DOHH2 (cell line): ENCODE measurements around the gene TJP1.

Source experiments
- EZH2phosphoT487 ChIP-seq: fragments of 200-600 bp; sonication (generic); IDR thresholded peaks from 2 replicates; pipeline ENCODE4 v1.6.1; 2017; ENCODE audit warnings: borderline replicate concordance, mild to moderate bottlenecking, antibody characterized with exemption, low read length, moderate library complexity, mixed read lengths
- TF ChIP-seq, protein P1 (sequence below): fragments of 200-600 bp; sonication (generic); IDR thresholded peaks from one replicate; pipeline ENCODE4 v1.5.1; 2014; ENCODE audit warnings: antibody characterized with exemption, mild to moderate bottlenecking, low read depth, low read length; ENCODE audit not compliant: poor library complexity, severe bottlenecking

DNA sequence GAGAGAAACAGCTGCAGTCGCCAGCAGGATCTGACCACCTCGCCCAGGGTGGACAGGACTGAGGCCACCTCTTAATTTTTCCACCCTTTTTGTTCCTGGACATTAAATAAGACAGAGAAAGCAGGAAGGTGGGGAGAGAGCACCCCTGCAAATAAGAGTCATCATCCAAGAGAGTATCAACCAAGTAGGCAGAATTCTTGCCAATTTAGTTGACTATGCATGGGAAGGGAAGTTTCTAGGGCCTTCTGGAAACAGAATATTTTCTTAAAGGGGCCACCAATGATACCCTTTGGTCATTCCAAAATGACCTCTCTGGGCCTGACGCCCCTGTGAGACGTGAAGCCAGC, 136.2 kb downstream of the TJP1 start:
- TF ChIP-seq, protein P1, sequence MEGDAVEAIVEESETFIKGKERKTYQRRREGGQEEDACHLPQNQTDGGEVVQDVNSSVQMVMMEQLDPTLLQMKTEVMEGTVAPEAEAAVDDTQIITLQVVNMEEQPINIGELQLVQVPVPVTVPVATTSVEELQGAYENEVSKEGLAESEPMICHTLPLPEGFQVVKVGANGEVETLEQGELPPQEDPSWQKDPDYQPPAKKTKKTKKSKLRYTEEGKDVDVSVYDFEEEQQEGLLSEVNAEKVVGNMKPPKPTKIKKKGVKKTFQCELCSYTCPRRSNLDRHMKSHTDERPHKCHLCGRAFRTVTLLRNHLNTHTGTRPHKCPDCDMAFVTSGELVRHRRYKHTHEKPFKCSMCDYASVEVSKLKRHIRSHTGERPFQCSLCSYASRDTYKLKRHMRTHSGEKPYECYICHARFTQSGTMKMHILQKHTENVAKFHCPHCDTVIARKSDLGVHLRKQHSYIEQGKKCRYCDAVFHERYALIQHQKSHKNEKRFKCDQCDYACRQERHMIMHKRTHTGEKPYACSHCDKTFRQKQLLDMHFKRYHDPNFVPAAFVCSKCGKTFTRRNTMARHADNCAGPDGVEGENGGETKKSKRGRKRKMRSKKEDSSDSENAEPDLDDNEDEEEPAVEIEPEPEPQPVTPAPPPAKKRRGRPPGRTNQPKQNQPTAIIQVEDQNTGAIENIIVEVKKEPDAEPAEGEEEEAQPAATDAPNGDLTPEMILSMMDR: no peak
- TF ChIP-seq EZH2phosphoT487: no peak
